ENCODE results near the gene ABLIM3. TPM values are rescaled to one million over a fixed set of nuclear protein-coding genes. Genes with fewer than 3 reads are reported as not detected.

Gene ABLIM3
- total and polyA plus RNA-seq, 2 donors (not counting 3 experiments of a cell fraction or from before 2014, with no cell fraction given) = 16.7 to 42.1 TPM

- BruUV-seq (replicated peaks) = no TSS peak
- Histone ChIP-seq H3K9ac (replicated peaks; ENCODE audit: extremely low read depth, insufficient read depth, low read length) (no peak overlapping the region), H3K4me1 (ENCODE audit: control insufficient read depth, extremely low read depth, insufficient read depth, low read length) (peaks cover 25% of the 10 kb centered on the region), H3K27me3 (ENCODE audit: control insufficient read depth in 2 of 2, insufficient read depth in 2 of 2, low read length in 2 of 2) (no peaks in the 10 kb centered on the region), H2AFZ (ENCODE audit: low read depth, low read length) (no peak overlapping the region), H3K9me3 (replicated peaks; ENCODE audit: control insufficient read depth, insufficient read depth, low read length) (no peaks in the 10 kb centered on the region), H3K9me1 (replicated peaks; ENCODE audit: control insufficient read depth, extremely low read depth, insufficient read depth, low read length) (no peaks in the 10 kb centered on the region), H3K79me2 (ENCODE audit: control insufficient read depth, insufficient read depth, low read length) (no peaks in the 10 kb centered on the region), H3K4me3 (replicated peaks in 1 of 3; ENCODE audit: insufficient read depth in 1 of 3, low read depth in 1 of 3, low read length in 3 of 3) (no peak overlapping the region), H4K20me1 (replicated peaks; ENCODE audit: control insufficient read depth, extremely low read depth, insufficient read depth, low read length) (no peaks in the 10 kb centered on the region), H3K36me3 (ENCODE audit: control insufficient read depth in 2 of 2, extremely low read depth in 1 of 2, insufficient read depth in 2 of 2, low read length in 2 of 2) (no peaks in the 10 kb centered on the region), H3K27ac (ENCODE audit: insufficient read depth, low read depth, low read length) (no peak overlapping the region), H3K4me2 (ENCODE audit: insufficient read depth, low read length) (no peak overlapping the region)
- POLR2A ChIA-PET = no interaction called here
- dilution Hi-C loops (cut with MboI; ENCODE audit: extremely low pct_ligation_motif_present, low sequenced_read_pairs) (no loop called here), intact Hi-C loops (cut with micrococcal nuclease) (no loop called here)
- no peak for DNase-seq (ENCODE audit: low read depth, low spot score)
- no peak for FAIRE-seq
- TF ChIP-seq FOS (IDR thresholded peaks at IDR 0.05; ENCODE audit: borderline replicate concordance, insufficient read depth, low read length) (no peak), EZH2 (IDR thresholded peaks at IDR 0.05; ENCODE audit: borderline replicate concordance, low read depth, low read length, severe bottlenecking) (no peak), GATA2 (IDR thresholded peaks at IDR 0.05; ENCODE audit: insufficient read depth, insufficient read length, low read depth, low read length) (no peak), MYC (IDR thresholded peaks at IDR 0.05; ENCODE audit: low read depth, low read length) (no peak), JUN (IDR thresholded peaks at IDR 0.05; ENCODE audit: borderline replicate concordance, insufficient read depth, insufficient read length, low read depth) (no peak), POLR2AphosphoS5 (IDR thresholded peaks at IDR 0.05; ENCODE audit: insufficient read depth, low read depth, low read length) (no peak), CTCF (IDR thresholded peaks at IDR 0.05; ENCODE audit: extremely low read depth in 1 of 2, insufficient read depth in 1 of 2, low read depth in 1 of 2, low read length in 2 of 2) (no peak), POLR2A (IDR thresholded peaks at IDR 0.05; ENCODE audit: low read depth, low read length) (no peak), MAX (IDR thresholded peaks at IDR 0.05; ENCODE audit: insufficient read depth, insufficient read length) (no peak)
- CTCF ChIA-PET = interaction anchor here (1.2 to 2.1 kb wide), 2 partner anchors 15 to 37 kb away, joined by 4 to 8 read pairs; no protein-coding TSS in a partner anchor
Measured at GRCh38 chr5:149301744-149302380, 160.6 kb downstream of the ABLIM3 start.
